Stimulated activated CD8-positive, alpha-beta memory T cell treated with anti-CD3 and anti-CD28 coated beads, Interleukin-2, amount 100 ng/mL, for 48 hours (primary cell): Measurements from ENCODE around the gene AP2M1.

Source experiments
- DNase-seq, 2 donors: peaks; one replicate each; pipeline ENCODE4 v3.0.0-alpha.2; 2020; ENCODE audit warnings: low read depth in 2 of 2

The AP2M1 gene

DNA sequence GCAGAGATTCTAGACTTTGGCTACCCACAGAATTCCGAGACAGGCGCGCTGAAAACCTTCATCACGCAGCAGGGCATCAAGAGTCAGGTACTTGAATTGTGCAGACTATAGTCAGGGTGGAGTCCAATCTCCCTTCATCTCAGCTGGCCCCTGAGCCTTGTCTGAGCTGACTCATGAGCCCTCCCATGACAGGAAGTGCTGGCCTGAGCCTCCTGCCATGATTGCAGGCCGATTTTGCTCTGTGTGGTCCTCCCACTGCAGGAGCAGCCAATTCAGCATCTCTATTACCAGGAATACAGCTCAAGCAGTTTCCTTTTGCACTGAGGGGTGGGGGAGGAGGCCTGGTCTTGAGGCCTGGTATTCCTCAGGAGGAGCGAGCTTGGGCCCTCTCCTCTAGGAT is 5.5 kb downstream of the AP2M1 start:
- DNase-seq = no peak

DNA sequence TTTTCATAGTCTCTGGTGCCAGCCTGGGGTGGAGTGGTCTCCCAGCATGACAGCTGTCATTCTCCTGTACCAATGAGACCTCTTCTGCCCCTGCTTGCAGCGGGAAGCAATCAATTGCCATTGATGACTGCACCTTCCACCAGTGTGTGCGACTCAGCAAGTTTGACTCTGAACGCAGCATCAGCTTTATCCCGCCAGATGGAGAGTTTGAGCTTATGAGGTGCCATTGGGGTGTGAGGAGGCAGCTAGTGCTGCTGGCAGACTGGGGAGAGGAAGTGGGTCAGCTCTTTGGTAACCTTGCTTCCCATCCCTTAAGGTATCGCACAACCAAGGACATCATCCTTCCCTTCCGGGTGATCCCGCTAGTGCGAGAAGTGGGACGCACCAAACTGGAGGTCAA is 6.9 kb downstream of the AP2M1 start:
- no peak for DNase-seq

GRCh38 chr3:184183679-184184078 is 9.0 kb downstream of the AP2M1 start:
- no peak for DNase-seq

DNA sequence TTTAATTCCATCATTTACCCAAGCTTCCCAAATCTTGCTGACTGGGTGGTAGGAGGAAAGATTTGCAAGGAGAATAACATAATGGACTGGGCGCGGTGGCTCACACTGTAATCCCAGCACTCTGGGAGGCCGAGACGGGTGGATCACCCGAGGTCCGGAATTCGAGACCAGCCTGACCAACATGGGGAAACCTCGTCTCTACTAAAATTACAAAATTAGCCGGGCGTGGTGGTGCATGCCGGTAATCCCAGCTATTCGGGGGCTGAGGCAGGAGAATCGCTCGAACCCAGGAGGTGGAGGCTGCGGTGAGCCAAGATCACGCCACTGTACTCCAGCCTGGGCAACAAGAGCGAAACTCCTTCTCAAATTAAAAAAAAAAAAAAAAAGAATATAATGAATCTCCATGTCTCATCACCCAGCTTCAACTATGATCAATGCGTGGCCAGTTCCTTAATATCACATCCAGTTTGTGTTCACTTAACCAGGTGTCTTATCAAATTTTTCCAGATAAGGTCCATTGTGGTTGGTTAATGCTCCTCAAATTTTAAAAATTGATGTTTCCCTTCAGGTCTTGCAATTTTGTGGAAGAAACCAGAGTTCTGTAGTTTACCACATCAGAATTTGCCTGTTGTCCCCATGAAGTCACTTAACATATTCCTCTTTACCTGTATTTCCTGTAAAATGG is 10.0 kb downstream of the AP2M1 start:
- no peak for DNase-seq

GRCh38 chr3:184185461-184186183 is 11.0 kb downstream of the AP2M1 start:
- peak; percentile 99 for DNase-seq

- no peak for DNase-seq
These were observed 11.7 kb downstream of the AP2M1 start, which contains the start of gene ABCF3 for GRCh38 chr3:184186184-184186901. Gene ABCF3 (plus strand): TSS chr3:184186199. CDS start chr3:184186208, 9 bp downstream.

GRCh38 chr3:184186902-184187207 is 12.2 kb downstream of the AP2M1 start:
- no peak for DNase-seq

GRCh38 chr3:184188080-184188479 is 13.4 kb downstream of the AP2M1 start:
- no peak for DNase-seq

GRCh38 chr3:184189421-184189820 is 14.8 kb downstream of the AP2M1 start:
- DNase-seq = no peak

DNA sequence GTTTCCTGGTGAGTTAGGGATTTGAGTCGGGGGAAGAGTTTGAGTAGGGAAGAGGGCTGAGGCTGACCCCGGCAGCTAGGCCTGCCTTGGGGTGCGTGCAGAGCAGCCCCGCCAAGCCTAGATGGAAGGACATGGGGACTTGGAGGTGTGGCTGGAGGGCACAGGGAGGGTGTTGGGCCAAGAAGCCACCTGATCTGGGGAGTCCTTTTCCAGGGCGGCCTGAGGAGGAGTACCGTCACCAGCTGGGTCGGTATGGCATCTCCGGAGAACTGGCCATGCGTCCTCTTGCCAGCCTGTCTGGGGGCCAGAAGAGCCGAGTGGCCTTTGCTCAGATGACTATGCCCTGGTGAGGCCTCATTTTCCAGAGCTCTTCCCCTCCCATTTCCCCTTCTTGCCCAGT is 18.2 kb downstream of the AP2M1 start:
- DNase-seq = no peak

DNA sequence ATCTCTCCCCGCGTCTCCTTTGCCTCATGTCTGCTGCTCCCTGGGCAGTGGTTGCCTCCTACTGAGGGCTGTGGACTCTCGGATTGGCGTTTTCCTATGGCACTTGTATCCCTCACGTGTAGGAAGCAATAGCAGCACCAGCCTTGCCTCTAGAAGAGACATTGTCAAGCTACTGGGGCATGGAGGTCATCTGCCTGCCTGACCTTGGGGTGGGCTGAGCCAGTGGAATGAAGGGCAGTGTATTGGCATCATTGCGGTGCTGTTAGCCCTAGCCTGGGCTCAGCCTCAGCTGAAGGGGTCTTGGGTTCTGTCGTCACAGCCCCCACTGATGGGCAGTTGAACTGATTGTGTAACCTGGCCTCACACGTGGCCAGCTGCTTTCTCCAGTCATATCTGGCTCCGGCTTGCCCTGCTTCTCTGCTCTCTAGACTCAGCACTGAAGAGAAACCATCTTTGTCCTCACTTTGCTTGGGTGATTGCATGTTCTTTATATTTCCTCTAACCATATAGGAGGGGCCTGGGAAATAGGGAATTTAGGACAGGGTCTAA is 19.4 kb downstream of the AP2M1 start:
- DNase-seq = no peak

DNA sequence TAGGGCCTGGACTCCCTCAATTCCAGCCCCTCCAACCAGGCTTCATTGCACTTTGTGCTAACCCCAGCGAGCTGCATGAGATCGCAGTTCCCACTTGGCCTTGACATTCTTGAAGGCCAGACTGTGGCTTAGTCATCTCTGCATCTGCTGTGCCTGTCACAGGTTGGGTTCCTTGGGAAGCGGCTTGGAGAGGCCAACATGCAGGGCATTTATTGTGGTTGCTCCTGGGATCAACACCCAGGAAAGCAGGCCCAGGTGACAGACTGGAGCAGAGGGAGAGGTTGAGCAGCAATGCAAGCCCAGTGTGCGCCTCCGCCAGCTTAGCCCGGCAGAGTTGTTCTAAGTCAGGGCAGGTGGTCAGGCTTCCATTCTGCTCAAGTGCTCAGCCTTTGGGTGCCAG is 21.9 kb downstream of the AP2M1 start:
- DNase-seq = no peak

DNA sequence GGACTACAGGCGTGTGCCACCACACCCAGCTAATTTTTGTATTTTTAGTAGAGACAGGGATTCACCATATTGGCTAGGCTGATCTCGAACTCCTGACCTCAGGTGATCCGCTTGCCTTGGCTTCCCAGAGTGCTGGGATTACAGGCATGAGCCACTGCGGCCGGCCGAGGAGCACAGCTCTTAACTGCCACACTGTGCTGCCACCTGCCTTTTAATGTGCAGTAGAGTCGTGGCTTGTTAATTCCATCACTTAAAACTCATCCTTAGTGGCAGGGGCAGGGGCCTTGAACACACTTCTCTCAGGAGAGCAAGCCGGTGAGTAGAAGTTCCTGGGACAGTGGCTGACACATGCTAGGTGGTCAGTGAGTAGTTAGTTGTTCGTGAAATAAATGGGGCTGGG is 23.9 kb downstream of the AP2M1 start:
- no peak for DNase-seq

- DNase-seq = no peak
These were observed 26.2 kb downstream of the AP2M1 start for GRCh38 chr3:184200825-184201224.

DNA sequence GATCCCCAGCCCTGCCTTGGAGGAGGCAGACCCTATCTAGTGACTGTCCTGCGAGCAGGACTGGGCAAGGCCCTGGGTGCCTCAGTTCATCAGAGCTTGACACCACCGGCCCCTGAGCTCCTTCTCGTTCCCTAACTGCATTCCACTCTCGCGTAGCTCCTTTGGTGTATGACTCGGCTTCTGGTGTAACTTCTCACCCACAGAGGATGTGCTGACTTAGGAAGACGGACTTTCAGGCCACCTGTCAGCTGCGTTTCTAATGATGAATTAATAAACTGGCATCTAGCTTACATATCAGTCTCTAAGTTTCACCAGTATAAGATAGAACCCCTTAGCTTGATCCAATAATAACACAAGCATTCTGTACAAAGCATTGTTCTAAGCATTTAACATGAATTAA is 28.9 kb downstream of the AP2M1 start:
- no peak for DNase-seq

DNA sequence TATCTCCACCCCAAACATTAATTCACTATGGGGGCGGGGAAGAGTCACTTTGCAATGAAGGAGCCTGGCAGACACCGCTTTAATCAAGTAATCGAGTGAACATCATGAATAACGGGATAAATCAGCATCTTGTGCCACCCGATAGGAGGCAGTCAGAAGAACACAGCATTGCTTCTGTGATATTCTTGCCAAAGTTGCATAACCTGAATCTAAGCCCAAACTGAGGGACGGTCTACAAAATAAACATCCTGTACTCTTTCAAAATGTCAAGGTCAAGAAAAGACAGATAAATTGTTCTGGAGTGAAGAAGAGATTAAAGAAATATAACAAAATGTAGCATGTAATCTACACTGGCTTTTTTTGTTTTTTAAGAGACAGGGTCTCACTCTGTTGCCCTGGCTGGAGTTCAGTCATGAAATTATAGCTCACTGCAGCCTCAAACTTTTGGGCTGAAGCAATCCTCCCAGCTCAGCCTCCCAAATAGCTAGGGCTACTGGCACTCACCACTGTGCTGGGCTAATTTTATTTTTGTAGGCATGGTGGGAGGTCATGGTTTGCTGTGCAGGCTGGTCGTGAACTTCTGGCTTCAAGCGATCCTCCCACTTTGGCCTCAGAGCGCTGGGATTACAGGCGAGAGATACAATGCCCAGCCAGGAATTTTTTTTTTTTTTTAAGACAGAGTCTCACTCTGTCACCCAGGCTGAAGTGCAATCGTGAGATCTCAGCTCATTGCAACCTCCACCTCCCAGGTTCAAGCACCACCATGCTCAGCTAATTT is 34.7 kb downstream of the AP2M1 start:
- DNase-seq = no peak

- DNase-seq = no peak
These were observed 36.6 kb downstream of the AP2M1 start for GRCh38 chr3:184211297-184211696.

GRCh38 chr3:184211718-184212117 is 37.1 kb downstream of the AP2M1 start:
- no peak for DNase-seq

DNA sequence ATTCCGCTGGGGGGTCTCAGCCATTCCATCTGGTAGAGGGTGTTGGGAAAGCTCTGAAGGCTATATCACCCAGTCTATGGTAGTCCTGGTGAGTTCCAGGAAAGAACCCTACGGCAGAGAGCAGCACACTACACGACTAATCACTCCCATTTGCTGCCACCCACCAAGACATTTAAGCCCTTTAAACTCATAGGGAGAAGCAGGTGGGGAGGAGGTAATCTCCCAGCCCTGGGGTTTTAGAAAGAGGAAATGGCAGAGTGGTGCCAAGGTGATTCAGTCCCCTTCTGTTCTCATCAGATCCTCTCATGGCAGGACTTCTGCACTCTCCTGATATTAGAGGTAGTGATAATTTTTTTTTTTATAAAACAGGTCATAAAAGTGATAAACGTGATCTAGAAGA is 44.2 kb downstream of the AP2M1 start:
- DNase-seq = no peak

- DNase-seq = no peak
These were observed 47.9 kb downstream of the AP2M1 start for GRCh38 chr3:184222521-184222920.

GRCh38 chr3:184223946-184224345 is 49.3 kb downstream of the AP2M1 start:
- DNase-seq = no peak

- DNase-seq = no peak
These were observed 52.9 kb downstream of the AP2M1 start for GRCh38 chr3:184227481-184227935.
